ENCODE data around the gene MCM9.

Gene MCM9

DNA sequence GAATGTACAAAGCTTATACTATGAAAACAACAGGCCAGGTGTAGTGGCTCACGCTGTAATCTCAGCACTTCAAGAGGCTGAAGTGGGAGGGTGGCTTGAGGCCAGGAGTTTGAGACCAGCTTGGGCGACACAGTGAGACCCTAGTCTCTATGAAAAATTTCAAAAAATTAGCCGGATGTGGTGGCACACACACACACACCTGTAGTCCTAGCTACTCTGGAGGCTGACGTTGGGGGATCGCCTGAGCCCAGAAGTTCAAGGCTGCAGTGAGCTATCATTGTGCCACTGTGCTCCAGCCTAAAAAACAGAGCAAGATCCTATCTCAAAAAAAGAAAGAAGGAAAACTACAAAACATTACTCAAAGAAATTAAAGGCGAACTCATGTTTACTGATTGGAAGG, 48.3 kb downstream of the MCM9 start:
- Histone ChIP-seq H3K9me3 (ENCODE audit: control insufficient read depth, low read length) (no peaks in the 10 kb centered on the region), H3K9ac (ENCODE audit: low read length) (no peak overlapping the region), H3K27me3 (ENCODE audit: control insufficient read depth, insufficient read depth, low read length) (no peaks in the 10 kb centered on the region), H3K4me1 (ENCODE audit: control insufficient read depth, insufficient read depth, low read length) (peaks cover 9% of the 10 kb centered on the region), H3K4me3 (ENCODE audit: low read length) (no peak overlapping the region), H3K36me3 (ENCODE audit: control insufficient read depth, insufficient read depth, low read length) (no peaks in the 10 kb centered on the region)

DNA sequence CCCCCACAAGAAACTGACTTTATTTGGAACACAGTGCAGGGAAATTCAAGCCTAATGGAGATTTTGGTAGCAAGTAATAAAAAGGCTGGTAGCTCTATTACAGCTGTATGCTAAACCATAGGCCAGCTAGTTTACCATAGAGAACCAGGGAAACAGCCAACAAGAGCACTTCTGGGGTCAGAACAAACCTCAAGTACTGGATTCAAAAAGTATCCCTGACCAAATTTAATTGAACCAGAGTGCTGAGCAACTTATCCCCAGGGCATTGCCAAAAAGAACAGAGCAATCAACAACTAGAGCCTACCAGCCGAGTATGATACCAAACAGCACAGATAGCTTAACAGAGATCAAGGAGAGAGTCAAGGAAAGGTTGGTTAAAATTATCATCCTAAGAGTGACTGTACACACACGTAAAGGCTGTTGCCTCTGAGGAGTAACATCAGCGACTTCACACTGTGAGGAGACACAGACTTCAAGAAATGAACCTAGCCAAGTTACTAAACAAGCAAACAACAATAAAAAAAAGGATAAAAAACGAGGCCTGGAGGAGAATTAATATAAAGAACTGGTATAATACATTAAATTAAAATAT, 52.5 kb downstream of the MCM9 start:
- Histone ChIP-seq H3K27me3 (ENCODE audit: control insufficient read depth, insufficient read depth, low read length) (no peaks in the 10 kb centered on the region), H3K4me3 (ENCODE audit: low read length) (no peak overlapping the region), H3K36me3 (ENCODE audit: control insufficient read depth, insufficient read depth, low read length) (no peaks in the 10 kb centered on the region), H3K4me1 (ENCODE audit: control insufficient read depth, insufficient read depth, low read length) (peaks cover 15% of the 10 kb centered on the region), H3K9me3 (ENCODE audit: control insufficient read depth, low read length) (no peaks in the 10 kb centered on the region), H3K9ac (ENCODE audit: low read length) (no peak overlapping the region)

- Histone ChIP-seq H3K4me1 (ENCODE audit: control insufficient read depth, insufficient read depth, low read length) (peaks cover 15% of the 10 kb centered on the region), H3K9ac (ENCODE audit: low read length) (no peak overlapping the region), H3K36me3 (ENCODE audit: control insufficient read depth, insufficient read depth, low read length) (no peaks in the 10 kb centered on the region), H3K9me3 (ENCODE audit: control insufficient read depth, low read length) (no peaks in the 10 kb centered on the region), H3K27me3 (ENCODE audit: control insufficient read depth, insufficient read depth, low read length) (no peaks in the 10 kb centered on the region), H3K4me3 (ENCODE audit: low read length) (no peak overlapping the region)
Observed at GRCh38 chr6:118881440-118882313, 53.3 kb downstream of the MCM9 start.

- Histone ChIP-seq H3K9me3 (ENCODE audit: control insufficient read depth, low read length) (no peaks in the 10 kb centered on the region), H3K4me3 (ENCODE audit: low read length) (no peak overlapping the region), H3K9ac (ENCODE audit: low read length) (no peak overlapping the region), H3K27me3 (ENCODE audit: control insufficient read depth, insufficient read depth, low read length) (no peaks in the 10 kb centered on the region), H3K4me1 (ENCODE audit: control insufficient read depth, insufficient read depth, low read length) (peaks cover 15% of the 10 kb centered on the region), H3K36me3 (ENCODE audit: control insufficient read depth, insufficient read depth, low read length) (no peaks in the 10 kb centered on the region)
Observed at GRCh38 chr6:118877806-118878205, 57.2 kb downstream of the MCM9 start.

DNA sequence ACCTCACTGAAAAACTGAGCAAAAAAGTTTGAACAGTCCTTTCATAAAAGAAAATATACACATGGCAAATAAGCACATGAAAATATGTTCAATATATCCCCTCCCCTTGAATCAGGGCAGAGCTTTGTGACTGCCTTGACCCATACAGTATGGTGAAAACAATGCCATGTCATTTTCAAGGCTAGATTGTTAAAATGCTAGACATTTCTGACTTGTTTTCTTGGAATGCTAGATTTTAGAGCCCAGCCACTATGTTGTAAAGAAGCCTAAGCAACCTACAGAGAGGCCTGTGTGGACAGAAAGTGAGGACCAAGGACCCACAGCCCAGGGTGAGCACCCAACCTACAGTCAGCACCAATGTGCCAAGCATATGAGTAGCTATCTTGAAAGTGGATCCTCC, 58.1 kb downstream of the MCM9 start:
- no peaks in the 10 kb centered on the region for H3K27me3 ChIP-seq (ENCODE audit: control insufficient read depth, insufficient read depth, low read length)
- no peak overlapping the region for H3K9ac ChIP-seq (ENCODE audit: low read length)
- peaks cover 8% of the 10 kb centered on the region for H3K4me1 ChIP-seq (ENCODE audit: control insufficient read depth, insufficient read depth, low read length)
- H3K36me3 ChIP-seq (ENCODE audit: control insufficient read depth, insufficient read depth, low read length) = no peaks in the 10 kb centered on the region
- no peaks in the 10 kb centered on the region for H3K9me3 ChIP-seq (ENCODE audit: control insufficient read depth, low read length)
- H3K4me3 ChIP-seq (ENCODE audit: low read length) = no peak overlapping the region

- Histone ChIP-seq H3K4me3 (ENCODE audit: low read length) (no peak overlapping the region), H3K36me3 (ENCODE audit: control insufficient read depth, insufficient read depth, low read length) (no peaks in the 10 kb centered on the region), H3K9me3 (ENCODE audit: control insufficient read depth, low read length) (no peaks in the 10 kb centered on the region), H3K4me1 (ENCODE audit: control insufficient read depth, insufficient read depth, low read length) (peaks cover 2% of the 10 kb centered on the region), H3K27me3 (ENCODE audit: control insufficient read depth, insufficient read depth, low read length) (no peaks in the 10 kb centered on the region), H3K9ac (ENCODE audit: low read length) (no peak overlapping the region)
Observed at GRCh38 chr6:118876198-118876597, 58.8 kb downstream of the MCM9 start.

GRCh38 chr6:118875672-118876071, 59.3 kb downstream of the MCM9 start:
- no peaks in the 10 kb centered on the region for H3K9me3 ChIP-seq (ENCODE audit: control insufficient read depth, low read length)
- no peak overlapping the region for H3K9ac ChIP-seq (ENCODE audit: low read length)
- H3K4me3 ChIP-seq (ENCODE audit: low read length) = no peak overlapping the region
- H3K27me3 ChIP-seq (ENCODE audit: control insufficient read depth, insufficient read depth, low read length) = no peaks in the 10 kb centered on the region
- H3K36me3 ChIP-seq (ENCODE audit: control insufficient read depth, insufficient read depth, low read length) = no peaks in the 10 kb centered on the region
- H3K4me1 ChIP-seq (ENCODE audit: control insufficient read depth, insufficient read depth, low read length) = no peaks in the 10 kb centered on the region

GRCh38 chr6:118873239-118873638, 61.7 kb downstream of the MCM9 start:
- H3K9me3 ChIP-seq (ENCODE audit: control insufficient read depth, low read length) = no peaks in the 10 kb centered on the region
- H3K36me3 ChIP-seq (ENCODE audit: control insufficient read depth, insufficient read depth, low read length) = no peaks in the 10 kb centered on the region

GRCh38 chr6:118872726-118873125, 62.2 kb downstream of the MCM9 start:
- H3K36me3 ChIP-seq (ENCODE audit: control insufficient read depth, insufficient read depth, low read length) = no peaks in the 10 kb centered on the region
- no peaks in the 10 kb centered on the region for H3K4me1 ChIP-seq (ENCODE audit: control insufficient read depth, insufficient read depth, low read length)
- H3K9ac ChIP-seq (ENCODE audit: low read length) = no peak overlapping the region
- no peaks in the 10 kb centered on the region for H3K27me3 ChIP-seq (ENCODE audit: control insufficient read depth, insufficient read depth, low read length)
- H3K4me3 ChIP-seq (ENCODE audit: low read length) = no peak overlapping the region
- H3K9me3 ChIP-seq (ENCODE audit: control insufficient read depth, low read length) = no peaks in the 10 kb centered on the region

More at GRCh38 chr6:118873239-118873638, 61.7 kb downstream of the MCM9 start:
- no peaks in the 10 kb centered on the region for H3K27me3 ChIP-seq (ENCODE audit: control insufficient read depth, insufficient read depth, low read length)
- H3K4me3 ChIP-seq (ENCODE audit: low read length) = no peak overlapping the region
- H3K9ac ChIP-seq (ENCODE audit: low read length) = no peak overlapping the region
- H3K4me1 ChIP-seq (ENCODE audit: control insufficient read depth, insufficient read depth, low read length) = no peaks in the 10 kb centered on the region

GRCh38 chr6:118872318-118872717, 62.6 kb downstream of the MCM9 start:
- Histone ChIP-seq H3K4me1 (ENCODE audit: control insufficient read depth, insufficient read depth, low read length) (no peaks in the 10 kb centered on the region), H3K4me3 (ENCODE audit: low read length) (no peak overlapping the region), H3K9me3 (ENCODE audit: control insufficient read depth, low read length) (no peaks in the 10 kb centered on the region), H3K36me3 (ENCODE audit: control insufficient read depth, insufficient read depth, low read length) (no peaks in the 10 kb centered on the region), H3K27me3 (ENCODE audit: control insufficient read depth, insufficient read depth, low read length) (no peaks in the 10 kb centered on the region), H3K9ac (ENCODE audit: low read length) (no peak overlapping the region)

DNA sequence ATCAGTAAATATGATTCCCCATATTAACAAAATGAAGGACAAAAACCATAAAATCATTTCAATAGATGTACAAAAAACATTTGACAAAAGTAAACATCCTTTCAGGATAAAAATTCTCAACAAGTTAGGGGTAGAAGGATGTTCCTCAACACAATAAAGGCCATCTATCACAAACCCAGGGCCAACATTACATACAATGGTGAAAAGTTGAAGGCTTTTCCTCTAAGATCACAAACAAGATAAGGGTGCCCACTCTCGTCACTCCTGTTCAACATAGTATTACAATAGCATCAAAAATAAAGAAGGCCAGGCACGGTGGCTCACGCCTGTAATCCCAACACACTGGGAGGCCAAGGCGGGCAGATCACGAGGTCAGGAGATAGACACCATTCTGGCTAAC, 63.6 kb downstream of the MCM9 start:
- Histone ChIP-seq H3K36me3 (ENCODE audit: control insufficient read depth, insufficient read depth, low read length) (no peaks in the 10 kb centered on the region), H3K9me3 (ENCODE audit: control insufficient read depth, low read length) (no peaks in the 10 kb centered on the region), H3K4me1 (ENCODE audit: control insufficient read depth, insufficient read depth, low read length) (no peaks in the 10 kb centered on the region), H3K4me3 (ENCODE audit: low read length) (no peak overlapping the region), H3K27me3 (ENCODE audit: control insufficient read depth, insufficient read depth, low read length) (no peaks in the 10 kb centered on the region), H3K9ac (ENCODE audit: low read length) (no peak overlapping the region)

DNA sequence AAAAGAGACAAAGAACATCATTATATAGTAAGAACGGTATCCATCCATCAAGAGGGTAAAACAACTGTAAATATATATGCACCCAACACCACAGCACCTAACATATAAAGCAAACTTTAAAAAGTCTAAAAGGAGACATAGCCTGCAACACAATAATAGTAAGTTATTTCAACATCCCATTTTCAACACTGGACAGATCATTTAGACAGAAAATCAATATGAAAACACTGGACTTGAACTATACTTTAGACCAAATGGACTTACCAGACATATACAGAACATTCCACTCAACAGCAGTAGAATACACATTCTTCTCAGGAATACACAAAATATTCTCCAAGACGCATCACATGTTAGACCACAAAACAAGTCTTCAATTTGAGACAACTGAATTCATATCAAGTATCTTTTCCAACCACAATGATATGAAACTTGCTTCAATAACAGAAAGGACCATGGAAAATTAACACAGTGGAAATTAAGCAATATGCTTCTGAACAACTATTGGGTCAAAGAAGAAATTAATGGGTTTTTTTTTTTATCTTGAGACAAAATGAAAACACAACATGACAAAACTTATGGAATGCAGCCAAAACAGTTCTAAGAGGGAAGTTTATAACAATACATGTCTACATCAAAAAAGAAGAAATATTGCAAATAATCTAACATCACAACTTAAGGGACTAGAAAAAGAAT, 64.9 kb downstream of the MCM9 start:
- H3K4me1 ChIP-seq (ENCODE audit: control insufficient read depth, insufficient read depth, low read length) = no peaks in the 10 kb centered on the region
- no peak overlapping the region for H3K9ac ChIP-seq (ENCODE audit: low read length)
- no peak overlapping the region for H3K4me3 ChIP-seq (ENCODE audit: low read length)
- H3K27me3 ChIP-seq (ENCODE audit: control insufficient read depth, insufficient read depth, low read length) = no peaks in the 10 kb centered on the region
- no peaks in the 10 kb centered on the region for H3K9me3 ChIP-seq (ENCODE audit: control insufficient read depth, low read length)
- no peaks in the 10 kb centered on the region for H3K36me3 ChIP-seq (ENCODE audit: control insufficient read depth, insufficient read depth, low read length)

Measured in mucosa of stomach (tissue), 1 donor.